H54 (cell line): ENCODE results near the gene SMURF2.
"Not testable (repeated sequence)": the region's sequence is repeated elsewhere in the genome, so short reads cannot be mapped to it uniquely, and the experiment has no call there.

Source experiments
- DNase-seq: peaks from one replicate; pipeline ENCODE4 v3.0.0; 2011; ENCODE audit warnings: low spot score, mixed read lengths; ENCODE audit not compliant: insufficient read length
- FAIRE-seq: peaks from 3 replicates; lab custom pipeline; 2011; peaks lifted over from hg19 to GRCh38; lab: Jason Lieb, UNC
- POLR2A ChIP-seq: IDR thresholded peaks from 2 replicates; pipeline ENCODE4 v1.6.1; 2011; ENCODE audit warnings: low read depth, mild to moderate bottlenecking, low read length

Gene SMURF2

DNA sequence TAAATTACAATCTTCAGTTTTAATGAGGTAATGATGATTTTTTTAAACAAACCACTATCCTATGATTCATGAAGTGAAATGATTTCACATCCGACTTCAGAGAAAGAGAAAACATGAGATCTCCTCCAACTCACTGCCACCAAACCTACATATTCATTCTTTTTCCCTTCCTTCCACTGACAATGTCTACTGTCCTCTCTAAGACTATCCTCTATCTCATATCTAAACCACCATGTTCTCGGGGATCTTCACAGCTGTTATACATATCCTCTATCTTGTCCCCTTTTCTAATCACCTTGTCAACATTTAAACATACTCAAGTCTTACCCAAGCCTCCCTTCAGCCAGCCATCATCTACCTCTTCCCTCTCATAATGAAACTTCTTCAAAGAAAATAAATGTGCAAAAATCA is 53.5 kb downstream of the SMURF2 start:
- no peak for DNase-seq
- no peak for TF ChIP-seq POLR2A
- peak; percentile 71 for FAIRE-seq

DNA sequence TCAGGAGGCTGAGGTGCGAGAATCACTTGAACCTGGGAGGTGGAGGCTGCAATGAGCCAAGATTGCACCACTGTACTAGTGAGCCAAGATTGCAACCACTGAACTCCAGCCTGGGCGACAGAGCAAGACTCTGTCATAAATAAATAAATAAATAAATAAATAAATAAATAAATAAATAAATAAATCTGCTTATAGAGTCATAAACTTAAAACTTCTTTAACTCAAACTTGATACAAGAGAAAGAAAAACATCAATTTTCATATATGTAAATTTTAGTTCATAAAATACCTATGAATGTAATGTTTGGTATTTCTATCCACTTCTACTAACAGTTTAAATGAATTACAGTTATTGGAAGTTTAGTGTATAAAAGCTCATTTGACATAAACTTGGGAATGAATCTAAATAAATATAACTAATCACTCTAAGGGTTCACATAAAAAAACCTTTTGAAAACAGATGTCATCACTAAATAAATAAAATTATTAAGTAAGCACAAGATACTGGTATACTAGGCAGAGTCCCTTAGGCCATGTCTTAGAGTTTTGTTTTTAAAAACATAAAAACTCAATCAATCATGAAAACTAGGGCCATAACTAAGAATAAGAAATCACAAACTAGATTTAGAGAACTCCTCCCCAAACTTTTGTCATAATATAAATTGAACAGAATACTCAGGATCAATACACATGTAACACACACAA is 54.1 kb downstream of the SMURF2 start:
- FAIRE-seq (no peak), DNase-seq (no peak)
- no peak for TF ChIP-seq POLR2A

DNA sequence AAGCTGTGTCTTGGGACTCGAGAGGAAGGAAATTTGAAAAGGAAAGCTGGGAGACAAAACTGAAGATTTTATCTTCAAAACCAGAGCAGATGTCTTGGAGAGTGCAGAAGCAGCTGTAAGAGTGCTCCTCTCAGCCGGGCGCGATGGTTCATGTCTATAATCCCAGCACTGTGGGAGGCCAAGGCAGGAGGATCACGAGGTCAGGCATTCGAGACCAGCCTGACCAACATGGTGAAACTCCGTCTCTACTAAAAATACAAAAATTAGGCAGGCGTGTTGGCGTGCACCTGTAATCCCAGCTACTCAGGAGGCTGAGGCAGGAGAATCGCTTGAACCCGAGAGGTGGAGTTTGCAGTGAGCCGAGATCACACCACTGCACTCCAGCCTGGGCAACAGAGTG is 57.6 kb downstream of the SMURF2 start:
- not testable (repeated sequence) for FAIRE-seq

DNA sequence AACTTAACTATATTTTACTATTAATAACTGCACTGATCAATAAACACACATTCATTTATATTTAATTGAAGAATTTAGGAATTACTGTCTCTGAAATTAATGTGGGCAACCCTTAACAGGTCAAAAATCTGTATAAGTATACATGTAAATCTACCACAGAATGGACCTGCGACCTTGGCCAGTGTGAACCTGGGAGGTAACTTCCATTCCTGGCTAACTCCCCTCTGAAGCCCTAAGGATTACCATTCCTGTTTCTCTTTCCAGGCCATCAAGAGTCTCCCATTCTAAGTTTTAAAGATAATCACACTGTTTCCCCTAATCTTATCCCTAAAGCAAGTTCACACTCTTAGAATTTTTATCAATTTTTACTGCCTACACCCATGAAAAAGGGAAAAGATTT is 58.1 kb downstream of the SMURF2 start:
- TF ChIP-seq POLR2A, result no peak
- FAIRE-seq, result no peak
- DNase-seq, result no peak

More for the DNA sequence above, 57.6 kb downstream of the SMURF2 start:
- not testable (repeated sequence) for DNase-seq

GRCh38 chr17:64599827-64600226 is 62.3 kb downstream of the SMURF2 start:
- DNase-seq (no peak), FAIRE-seq (no peak)
- no peak for TF ChIP-seq POLR2A

DNA sequence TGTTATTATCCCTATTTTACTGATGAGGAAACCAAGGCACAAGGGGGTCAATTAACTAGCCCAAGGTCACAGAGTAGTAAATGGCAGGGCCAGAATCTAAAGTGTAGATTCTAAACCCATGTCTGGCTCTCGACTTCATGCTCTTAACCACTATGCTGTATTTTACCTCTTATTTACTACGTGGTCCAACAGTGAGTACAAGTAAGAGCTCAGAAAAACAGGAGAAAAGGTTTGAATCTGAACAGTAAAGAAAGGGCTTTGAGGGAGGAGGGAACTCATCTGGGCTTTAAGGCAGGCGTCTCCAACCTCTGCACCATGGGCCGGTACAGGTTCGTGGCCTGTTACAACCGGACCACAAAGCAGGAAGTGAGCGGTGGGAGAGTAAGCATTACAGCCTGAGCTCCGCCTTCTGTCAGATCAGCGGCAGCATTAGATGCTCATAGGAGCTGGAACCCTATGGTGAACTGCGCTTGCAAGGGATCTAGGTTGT is 62.9 kb downstream of the SMURF2 start:
- FAIRE-seq (peak; percentile 68), DNase-seq (no peak)
- TF ChIP-seq POLR2A, result no peak

DNA sequence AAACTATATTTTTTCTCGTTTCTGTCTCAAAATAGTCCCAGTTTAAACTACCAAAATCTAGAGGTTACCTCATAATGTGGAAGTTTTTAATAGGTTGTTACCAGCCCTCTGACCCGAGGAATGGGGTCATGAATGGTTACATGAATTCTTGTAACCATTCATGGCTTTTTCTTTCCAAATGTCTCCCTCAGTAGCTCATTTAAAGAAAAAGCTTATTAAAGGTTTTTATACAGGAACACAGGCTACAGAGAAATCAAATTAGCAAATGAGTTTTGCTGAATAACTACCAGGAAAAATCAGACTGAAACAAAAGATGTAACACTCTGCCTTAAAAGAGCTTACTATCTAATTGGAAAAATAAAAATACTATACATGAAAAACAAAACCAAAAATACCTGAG is 63.4 kb downstream of the SMURF2 start:
- no peak for TF ChIP-seq POLR2A
- peak; percentile 57 for FAIRE-seq
- DNase-seq, result no peak

DNA sequence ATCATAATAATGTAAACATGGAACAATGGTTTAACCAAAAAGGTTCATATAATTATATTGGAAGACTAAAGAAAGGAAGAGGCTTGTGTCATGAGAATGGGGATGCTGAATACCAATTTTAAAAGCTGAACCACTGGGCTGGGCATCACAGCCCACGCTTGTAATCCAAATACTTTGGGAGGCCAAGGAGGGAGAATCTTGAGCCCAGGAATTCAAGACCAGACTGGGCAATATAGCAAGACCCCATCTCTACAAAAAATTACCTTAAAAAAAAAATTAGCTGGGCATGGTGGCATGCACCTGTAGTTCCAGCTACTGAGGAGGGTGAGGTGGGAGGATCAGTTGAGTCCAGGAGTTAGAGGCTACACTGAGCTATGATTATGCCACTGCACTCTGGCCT is 65.1 kb downstream of the SMURF2 start:
- FAIRE-seq, result no peak
- no peak for TF ChIP-seq POLR2A
- DNase-seq, result no peak

DNA sequence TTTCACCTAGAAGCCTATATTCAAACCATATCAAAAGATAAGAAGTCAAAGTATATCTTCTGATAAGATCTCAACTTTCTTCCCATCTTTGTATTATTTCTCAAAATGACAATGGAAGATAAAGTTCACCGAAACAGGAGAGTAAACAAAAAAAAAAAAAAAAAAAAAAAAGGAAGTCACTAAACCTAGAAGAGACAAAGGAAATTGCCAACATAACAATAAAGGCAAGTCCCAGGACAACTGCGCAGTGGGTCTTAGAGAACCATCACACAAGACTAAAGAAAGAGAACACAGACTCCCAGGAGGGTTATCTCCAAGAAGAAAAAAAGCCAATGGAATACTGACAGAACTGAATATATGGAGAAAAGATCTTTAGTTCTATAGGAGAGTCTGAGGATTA is 65.7 kb downstream of the SMURF2 start:
- FAIRE-seq (peak; percentile 15), DNase-seq (no peak)
- no peak for TF ChIP-seq POLR2A

- FAIRE-seq, result peak; percentile 67
These were observed 70.2 kb downstream of the SMURF2 start for GRCh38 chr17:64591944-64592343.

DNA sequence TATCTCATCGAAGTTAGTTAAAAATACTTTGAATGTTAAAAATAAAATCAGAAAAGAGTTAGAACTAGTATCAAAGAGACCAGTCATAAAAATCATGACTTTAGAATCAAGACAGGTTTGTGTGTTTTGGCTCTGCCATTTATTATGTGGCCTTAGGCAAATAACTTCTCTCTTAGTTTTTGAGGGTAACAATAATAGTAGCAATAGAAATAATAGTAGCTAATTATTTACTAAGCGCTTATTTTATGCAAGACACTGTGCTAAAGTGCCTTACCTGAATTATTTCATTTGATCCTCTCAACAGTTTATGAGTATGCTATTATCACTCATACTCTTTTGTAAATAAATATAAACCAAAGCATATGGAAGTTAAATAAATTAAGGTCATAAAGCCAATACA is 77.0 kb downstream of the SMURF2 start:
- DNase-seq (no peak), FAIRE-seq (peak; percentile 11)
- no peak for TF ChIP-seq POLR2A

More at GRCh38 chr17:64591944-64592343, 70.2 kb downstream of the SMURF2 start:
- no peak for TF ChIP-seq POLR2A
- no peak for DNase-seq

- no peak for TF ChIP-seq POLR2A
- DNase-seq, result no peak
- FAIRE-seq, result no peak
These were observed 79.1 kb downstream of the SMURF2 start for GRCh38 chr17:64583038-64583437.

- no peak for TF ChIP-seq POLR2A
- FAIRE-seq (peak; percentile 62), DNase-seq (no peak)
These were observed 81.5 kb downstream of the SMURF2 start for GRCh38 chr17:64580384-64581315.

GRCh38 chr17:64579917-64580316 is 82.2 kb downstream of the SMURF2 start:
- FAIRE-seq (no peak), DNase-seq (no peak)
- no peak for TF ChIP-seq POLR2A

GRCh38 chr17:64577025-64577424 is 85.1 kb downstream of the SMURF2 start:
- not testable (repeated sequence) for DNase-seq, FAIRE-seq
